Cardiac muscle cell (in vitro differentiated cells and primary cell): ENCODE measurements around the gene AATF. TPM values are rescaled to one million over a fixed set of nuclear protein-coding genes. Genes with fewer than 3 reads are reported as not detected.

Experiments
- DNase-seq, 2 donors: peaks; one replicate each; pipeline versions ENCODE4 v3.0.0 to v3.0.0-alpha.2; 2010 to 2017; ENCODE audit warnings: low read depth in 1 of 2, low spot score in 1 of 2
- H3K27ac ChIP-seq: fragments of 200-600 bp; sonication (generic); 2 replicates; pipeline ENCODE4 v1.5.1; 2016
- H3K27me3 ChIP-seq: fragments of 200-600 bp; sonication (generic); 2 replicates; pipeline ENCODE4 v1.6.0; 2016; ENCODE audit warnings: control low read depth
- H3K36me3 ChIP-seq: fragments of 200-600 bp; sonication (generic); 2 replicates; pipeline ENCODE4 v1.5.1; 2016; ENCODE audit warnings: control low read depth
- H3K4me1 ChIP-seq: fragments of 200-600 bp; sonication (generic); 2 replicates; pipeline ENCODE4 v1.8.1; 2017; ENCODE audit warnings: low read depth, mild to moderate bottlenecking, mixed run types
- H3K4me3 ChIP-seq: fragments of 200-600 bp; sonication (generic); 2 replicates; pipeline ENCODE4 v1.5.1; 2016; ENCODE audit warnings: mild to moderate bottlenecking
- H3K9me3 ChIP-seq: fragments of 200-600 bp; sonication (generic); 2 replicates; pipeline ENCODE4 v1.5.1; 2017; ENCODE audit warnings: low read depth, mild to moderate bottlenecking, control low read depth
- CTCF ChIP-seq: IDR thresholded peaks from 2 replicates; pipeline ENCODE4 v1.5.1; 2012; ENCODE audit warnings: low read depth, mild to moderate bottlenecking, low read length
- polyA plus RNA-seq: library from polyadenylated mRNA; unstranded; fragments of >200 nt; fragmentation: Nextera tagmentation; extraction: Ambion mirVana; gene quantifications from 2 replicates; pipeline ENCODE4 v1.2.1, GENCODE V29; 2016
- total RNA-seq: library from RNA; depleted of rRNA; stranded (reverse); fragments of >200 nt; gene quantifications from 2 replicates; pipeline ENCODE4 v1.2.3, GENCODE V29; 2016

Gene AATF
- total RNA-seq (24.3 and 50.2 TPM in 2 replicates), polyA plus RNA-seq (43.3 and 53.2 TPM in 2 replicates)

- peaks cover 38% of the 10 kb centered on the region for H3K27me3 ChIP-seq
- DNase-seq, result peak; percentile 97
- peaks cover 9% of the 10 kb centered on the region for H3K4me1 ChIP-seq
- TF ChIP-seq CTCF, result no peak
- no peaks in the 10 kb centered on the region for H3K9me3 ChIP-seq
- H3K36me3 ChIP-seq, result peaks cover 10% of the 10 kb centered on the region
- peak within 1 kb of the TSS; percentile 92 for H3K27ac ChIP-seq
- H3K4me3 ChIP-seq, result peak within 1 kb of the TSS; percentile 64
These were observed at the start of gene AATF for GRCh38 chr17:36948717-36949460. Gene AATF, plus strand, starts transcription at chr17:36948954. Its CDS starts 172 bp downstream, at chr17:36949126.

GRCh38 chr17:36899250-36900159 lies 49.2 kb upstream of the AATF start:
- no peak overlapping the region for H3K27ac ChIP-seq
- H3K27me3 ChIP-seq, result peaks cover 5% of the 10 kb centered on the region
- H3K36me3 ChIP-seq, result no peaks in the 10 kb centered on the region
- H3K9me3 ChIP-seq, result no peaks in the 10 kb centered on the region
- H3K4me3 ChIP-seq, result no peak overlapping the region
- no peak for DNase-seq
- no peaks in the 10 kb centered on the region for H3K4me1 ChIP-seq
- TF ChIP-seq CTCF, result no peak

GRCh38 chr17:36900160-36900512 lies 48.6 kb upstream of the AATF start:
- no peak for TF ChIP-seq CTCF
- H3K27ac ChIP-seq, result no peak overlapping the region
- H3K4me3 ChIP-seq, result no peak overlapping the region
- no peak for DNase-seq
- no peaks in the 10 kb centered on the region for H3K4me1 ChIP-seq
- H3K9me3 ChIP-seq, result no peaks in the 10 kb centered on the region
- H3K36me3 ChIP-seq, result no peaks in the 10 kb centered on the region
- H3K27me3 ChIP-seq, result peaks cover 4% of the 10 kb centered on the region

- TF ChIP-seq CTCF, result no peak
- Histone ChIP-seq H3K27ac (no peak overlapping the region), H3K9me3 (no peaks in the 10 kb centered on the region), H3K36me3 (no peaks in the 10 kb centered on the region), H3K4me3 (no peak overlapping the region), H3K4me1 (no peaks in the 10 kb centered on the region), H3K27me3 (peaks cover 4% of the 10 kb centered on the region)
- peak in 1 of 2 donors; percentile 15 for DNase-seq
These were observed 47.2 kb upstream of the AATF start for GRCh38 chr17:36901506-36901905.

- Histone ChIP-seq H3K4me3 (no peak overlapping the region), H3K9me3 (no peaks in the 10 kb centered on the region), H3K36me3 (no peaks in the 10 kb centered on the region), H3K27me3 (no peaks in the 10 kb centered on the region), H3K27ac (no peak overlapping the region), H3K4me1 (no peaks in the 10 kb centered on the region)
- no peak for TF ChIP-seq CTCF
- no peak for DNase-seq
These were observed 41.3 kb upstream of the AATF start for GRCh38 chr17:36907407-36907806.
